SK-N-SH treated with all-trans-retinoic acid at 6 μM for 48 hours (cell line): Measurements from ENCODE around the gene METTL8.

Source experiments
- ARNTL ChIP-seq: fragments of 450-650 bp; formaldehyde crosslinking; IDR thresholded peaks from 2 replicates; pipeline ENCODE4 v1.5.0; 2020; ENCODE audit warnings: low read depth, mild to moderate bottlenecking, moderate library complexity, borderline replicate concordance
- ISL1 ChIP-seq: fragments of 250-450 bp; sonication (Bioruptor Pico); IDR thresholded peaks from 2 replicates; pipeline ENCODE4 v2.1.2; 2022; ENCODE audit warnings: mild to moderate bottlenecking, moderate library complexity
- OSR1 ChIP-seq: fragments of 250-450 bp; sonication (Bioruptor Pico); IDR thresholded peaks from 2 replicates; pipeline ENCODE4 v1.8.0; 2022; ENCODE audit warnings: moderate library complexity, mild to moderate bottlenecking, inconsistent platforms
- PATZ1 ChIP-seq: fragments of 250-450 bp; sonication (Bioruptor Pico); IDR thresholded peaks from 2 replicates; pipeline ENCODE4 v1.8.0; 2020; ENCODE audit warnings: mild to moderate bottlenecking, moderate library complexity, borderline replicate concordance
- PPARA ChIP-seq: fragments of 250-450 bp; sonication (Bioruptor Pico); IDR thresholded peaks from 2 replicates; pipeline ENCODE4 v1.5.0; 2020; ENCODE audit warnings: mild to moderate bottlenecking, borderline replicate concordance
- RARB ChIP-seq: fragments of 250-450 bp; sonication (Bioruptor Pico); IDR thresholded peaks from 2 replicates; pipeline ENCODE4 v1.8.0; 2021; ENCODE audit warnings: mild to moderate bottlenecking, moderate library complexity
- SNAI2 ChIP-seq: fragments of 250-450 bp; sonication (Bioruptor Pico); IDR thresholded peaks from 2 replicates; pipeline ENCODE4 v1.5.0; 2020; ENCODE audit warnings: mild to moderate bottlenecking, moderate library complexity
- TCF4 ChIP-seq: fragments of 250-450 bp; sonication (Bioruptor Pico); IDR thresholded peaks from 2 replicates; pipeline ENCODE4 v1.8.0; 2021; ENCODE audit warnings: mild to moderate bottlenecking, moderate library complexity, borderline replicate concordance
- TF ChIP-seq, protein P1 (sequence below): fragments of 250-450 bp; sonication (Bioruptor Pico); IDR thresholded peaks from 2 replicates; pipeline ENCODE4 v1.8.0; 2021; ENCODE audit warnings: low read depth, mild to moderate bottlenecking, moderate library complexity, borderline replicate concordance
- TF ChIP-seq, protein P2 (sequence below): fragments of 250-450 bp; sonication (Bioruptor Pico); IDR thresholded peaks from 2 replicates; pipeline ENCODE4 v1.5.1; 2021; ENCODE audit warnings: mild to moderate bottlenecking, moderate library complexity

- no peak for TF ChIP-seq RARB (CRISPR knock-in tag)
- TF ChIP-seq, protein P1, sequence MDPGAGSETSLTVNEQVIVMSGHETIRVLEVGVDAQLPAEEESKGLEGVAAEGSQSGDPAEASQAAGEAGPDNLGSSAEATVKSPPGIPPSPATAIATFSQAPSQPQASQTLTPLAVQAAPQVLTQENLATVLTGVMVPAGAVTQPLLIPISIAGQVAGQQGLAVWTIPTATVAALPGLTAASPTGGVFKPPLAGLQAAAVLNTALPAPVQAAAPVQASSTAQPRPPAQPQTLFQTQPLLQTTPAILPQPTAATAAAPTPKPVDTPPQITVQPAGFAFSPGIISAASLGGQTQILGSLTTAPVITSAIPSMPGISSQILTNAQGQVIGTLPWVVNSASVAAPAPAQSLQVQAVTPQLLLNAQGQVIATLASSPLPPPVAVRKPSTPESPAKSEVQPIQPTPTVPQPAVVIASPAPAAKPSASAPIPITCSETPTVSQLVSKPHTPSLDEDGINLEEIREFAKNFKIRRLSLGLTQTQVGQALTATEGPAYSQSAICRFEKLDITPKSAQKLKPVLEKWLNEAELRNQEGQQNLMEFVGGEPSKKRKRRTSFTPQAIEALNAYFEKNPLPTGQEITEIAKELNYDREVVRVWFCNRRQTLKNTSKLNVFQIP (CRISPR knock-in tag) = no peak
- TF ChIP-seq OSR1 = no peak
- no peak for TF ChIP-seq ISL1 (CRISPR knock-in tag)
- no peak for TF ChIP-seq PPARA (CRISPR knock-in tag)
- TF ChIP-seq PATZ1 (CRISPR knock-in tag) = no peak
- TF ChIP-seq, protein P2, sequence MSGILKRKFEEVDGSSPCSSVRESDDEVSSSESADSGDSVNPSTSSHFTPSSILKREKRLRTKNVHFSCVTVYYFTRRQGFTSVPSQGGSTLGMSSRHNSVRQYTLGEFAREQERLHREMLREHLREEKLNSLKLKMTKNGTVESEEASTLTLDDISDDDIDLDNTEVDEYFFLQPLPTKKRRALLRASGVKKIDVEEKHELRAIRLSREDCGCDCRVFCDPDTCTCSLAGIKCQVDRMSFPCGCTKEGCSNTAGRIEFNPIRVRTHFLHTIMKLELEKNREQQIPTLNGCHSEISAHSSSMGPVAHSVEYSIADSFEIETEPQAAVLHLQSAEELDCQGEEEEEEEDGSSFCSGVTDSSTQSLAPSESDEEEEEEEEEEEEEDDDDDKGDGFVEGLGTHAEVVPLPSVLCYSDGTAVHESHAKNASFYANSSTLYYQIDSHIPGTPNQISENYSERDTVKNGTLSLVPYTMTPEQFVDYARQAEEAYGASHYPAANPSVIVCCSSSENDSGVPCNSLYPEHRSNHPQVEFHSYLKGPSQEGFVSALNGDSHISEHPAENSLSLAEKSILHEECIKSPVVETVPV (CRISPR knock-in tag) = no peak
- TF ChIP-seq TCF4 (CRISPR knock-in tag) = no peak
- no peak for TF ChIP-seq SNAI2 (CRISPR knock-in tag)
- no peak for TF ChIP-seq ARNTL (CRISPR knock-in tag)
Measured at GRCh38 chr2:171383134-171383533, 50.7 kb downstream of the METTL8 start.
